GM19467 (cell line): ENCODE data around the gene ZNF511.
"Not testable (repeated sequence)": the region's sequence is repeated elsewhere in the genome, so short reads cannot be mapped to it uniquely, and the experiment has no call there.

ENCODE experiments used
- ATAC-seq: cut with Tn5 transposase; IDR thresholded peaks from one replicate; pipeline ENCODE4 v1.9.1; 2021; ENCODE audit warnings: mild to moderate bottlenecking, moderate library complexity; ENCODE audit not compliant: unreplicated experiment

Gene ZNF511

GRCh38 chr10:133308421-133309099 is at the start of gene ZNF511, which contains the start of gene TUBGCP2:
Gene ZNF511, plus strand, starts transcription at chr10:133308914. Its CDS starts 30 bp downstream, at chr10:133308944.
Gene TUBGCP2, minus strand, starts transcription at chr10:133308872. Its CDS starts 5,931 bp downstream, at chr10:133302941.
- ATAC-seq = peak; percentile 73

GRCh38 chr10:133259602-133259989 is 49.1 kb upstream of the ZNF511 start:
- ATAC-seq = no peak

DNA sequence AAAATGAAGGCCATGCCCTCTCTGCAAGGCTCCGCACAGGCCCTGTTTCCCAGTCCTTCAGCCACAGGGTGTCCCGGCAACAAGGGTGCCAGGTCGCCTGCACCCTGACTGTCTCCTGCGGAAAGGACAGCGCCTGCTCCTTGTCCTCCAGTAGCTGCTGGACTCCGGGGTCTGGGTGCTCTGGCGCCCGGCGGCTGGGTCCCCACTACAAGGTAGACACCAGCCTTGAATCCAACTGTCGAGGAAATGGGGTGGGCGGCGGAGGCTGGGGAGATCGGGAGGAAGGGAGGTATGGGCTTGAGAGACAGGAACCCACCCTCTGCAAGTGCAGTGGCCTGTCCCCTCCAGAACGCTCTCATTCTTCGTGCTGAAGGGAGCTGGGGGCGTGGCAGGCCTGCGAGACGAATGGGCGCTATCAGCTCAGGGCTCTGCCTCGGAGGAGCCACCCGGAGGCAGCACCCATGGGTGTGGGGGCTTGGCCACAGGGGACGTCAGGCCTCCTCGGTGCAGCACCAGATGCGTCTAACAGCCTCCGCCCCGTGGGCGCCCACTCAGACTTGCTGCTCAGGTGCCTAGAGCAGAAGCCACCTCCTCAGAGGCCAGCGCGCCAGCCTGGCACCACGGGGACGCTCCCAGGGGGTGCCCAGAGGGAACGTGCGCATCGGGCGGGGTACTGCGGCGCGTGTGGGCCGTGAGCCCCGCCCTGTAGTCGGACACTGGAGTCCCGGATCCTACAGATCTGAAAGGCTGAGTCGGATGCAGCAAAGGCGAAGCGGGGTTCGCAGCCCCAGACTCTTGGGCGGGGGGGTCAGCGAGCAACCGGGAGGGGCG is 47.6 kb upstream of the ZNF511 start:
- ATAC-seq = peak; percentile 32

DNA sequence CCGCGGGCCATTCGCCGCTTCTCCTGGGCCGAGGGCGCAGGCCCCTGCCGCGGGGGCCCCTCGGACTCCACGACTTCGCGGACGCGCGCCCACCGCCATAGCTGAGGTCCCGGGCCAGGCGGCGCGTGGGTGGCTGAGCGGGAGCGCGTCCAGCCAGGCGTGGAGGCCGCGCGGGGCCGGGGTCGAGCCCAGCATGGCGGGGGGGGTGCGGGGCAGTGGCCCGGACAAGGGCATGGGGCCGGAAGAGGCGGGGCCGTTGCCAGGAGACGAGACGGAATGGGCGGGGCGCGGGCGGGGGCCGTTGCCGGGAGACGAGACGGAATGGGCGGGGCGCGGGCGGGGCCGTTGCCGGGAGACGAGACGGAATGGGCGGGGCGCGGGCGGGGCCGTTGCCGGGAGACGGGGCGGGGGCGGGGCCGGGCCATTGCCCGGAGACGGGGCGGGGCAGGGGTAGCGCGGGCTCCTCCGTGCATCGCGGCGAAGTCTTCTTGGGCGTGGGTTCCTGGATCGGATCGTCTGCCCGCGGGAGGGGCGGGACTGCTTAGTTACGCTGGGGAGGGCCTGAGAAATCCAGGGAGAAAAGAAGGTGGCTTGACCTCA is 46.9 kb upstream of the ZNF511 start:
- ATAC-seq = peak; percentile 33

- no peak for ATAC-seq
Observed at GRCh38 chr10:133262696-133263095, 46.0 kb upstream of the ZNF511 start.

GRCh38 chr10:133263674-133264073 is 45.0 kb upstream of the ZNF511 start:
- ATAC-seq = no peak

DNA sequence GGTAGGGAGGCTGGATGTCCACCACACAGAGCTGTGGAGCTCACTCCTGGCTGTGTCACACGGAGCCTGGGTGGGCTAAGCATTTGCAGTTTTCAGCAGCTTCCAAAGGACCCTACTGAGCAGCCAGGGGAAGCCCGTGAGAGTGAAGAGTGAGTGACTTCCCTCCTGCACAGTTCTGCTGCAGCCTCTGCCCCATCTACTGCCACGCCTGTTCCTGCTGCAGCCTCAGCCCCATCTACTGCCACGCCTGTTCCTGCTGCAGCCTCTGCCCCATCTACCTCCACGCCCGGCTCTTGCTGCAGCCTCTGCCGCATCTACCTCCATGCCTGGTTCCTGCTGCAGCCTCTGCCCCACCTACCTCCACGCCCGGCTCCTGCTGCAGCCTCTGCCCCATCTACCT is 44.3 kb upstream of the ZNF511 start:
- ATAC-seq = no peak

GRCh38 chr10:133265052-133265451 is 43.7 kb upstream of the ZNF511 start:
- ATAC-seq = not testable (repeated sequence)

DNA sequence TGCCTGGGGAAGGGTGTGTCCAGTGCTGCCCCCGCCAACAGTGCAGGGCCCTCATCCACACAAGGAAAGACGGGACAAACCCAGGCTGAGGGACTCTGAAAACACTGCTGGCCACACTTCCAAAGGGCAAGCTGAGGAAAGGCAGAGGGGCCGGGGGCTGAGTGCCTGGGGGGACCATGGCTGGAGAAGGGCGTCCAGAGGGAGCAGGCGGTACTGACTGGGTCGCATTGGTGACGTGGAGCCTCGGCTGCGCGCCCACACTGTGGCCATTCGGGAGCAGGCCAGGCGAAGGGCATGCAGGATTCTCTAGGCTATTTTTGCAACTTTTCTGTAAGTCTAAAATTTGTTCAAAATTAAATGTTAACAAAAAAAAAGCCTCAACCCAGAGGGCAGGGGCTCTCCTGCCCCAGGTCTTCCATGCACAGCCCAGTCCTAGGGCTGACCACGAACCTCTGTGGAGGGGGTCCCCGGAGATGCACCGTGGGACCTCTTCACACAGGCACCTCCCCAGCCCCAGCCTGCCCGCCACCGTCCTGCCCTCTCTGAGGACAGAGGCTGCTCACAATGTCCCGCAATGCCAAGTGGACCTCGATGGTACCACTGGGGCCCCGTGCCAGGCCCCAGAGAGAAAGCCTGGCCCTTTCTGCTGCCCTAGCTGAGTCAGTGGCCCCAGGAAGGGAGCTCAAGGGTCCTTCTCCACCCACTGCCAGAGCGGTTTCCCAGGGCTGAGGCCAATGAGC is 42.5 kb upstream of the ZNF511 start:
- ATAC-seq = no peak

DNA sequence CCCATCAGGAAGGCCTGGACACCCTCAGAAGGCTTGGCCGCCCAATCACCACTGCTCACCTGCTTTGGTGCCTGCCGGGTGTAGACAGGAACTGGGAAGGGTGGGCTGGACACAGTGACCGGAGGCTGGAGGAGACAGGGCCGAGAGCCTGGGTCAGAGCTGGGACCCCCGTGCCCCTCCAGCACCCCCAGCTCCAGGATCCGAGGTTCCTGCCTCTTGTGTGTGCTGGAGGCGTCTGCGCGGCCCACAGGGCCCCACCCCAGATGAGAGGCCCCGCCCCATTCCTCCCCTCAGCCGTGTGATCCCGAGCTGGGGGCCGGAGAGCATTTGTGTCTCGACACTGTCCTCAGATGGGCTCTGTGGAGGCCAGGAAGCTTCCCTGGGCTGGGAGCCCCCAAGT is 41.4 kb upstream of the ZNF511 start:
- no peak for ATAC-seq

DNA sequence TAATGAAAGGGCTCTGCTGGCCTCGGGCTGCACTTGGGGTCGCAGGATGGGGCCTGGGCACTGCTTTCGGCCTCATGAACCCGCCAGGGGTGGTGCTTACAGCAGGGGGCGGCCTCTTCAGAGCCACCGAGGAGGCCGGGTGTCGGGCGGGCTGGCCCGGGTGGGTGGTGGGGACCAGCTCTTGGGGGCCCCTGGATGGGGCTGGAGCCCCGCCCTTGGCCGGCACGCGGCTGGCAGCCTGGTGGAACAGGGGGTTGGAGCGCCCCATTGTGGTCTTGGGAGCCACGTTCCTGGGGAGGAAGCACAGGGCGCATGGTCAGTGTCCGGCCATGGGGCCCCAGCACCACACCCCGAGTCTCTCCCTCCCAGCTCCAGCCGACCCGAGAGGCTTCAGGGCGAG is 40.9 kb upstream of the ZNF511 start:
- ATAC-seq = no peak

- no peak for ATAC-seq
Observed at GRCh38 chr10:133268532-133268931, 40.2 kb upstream of the ZNF511 start.

DNA sequence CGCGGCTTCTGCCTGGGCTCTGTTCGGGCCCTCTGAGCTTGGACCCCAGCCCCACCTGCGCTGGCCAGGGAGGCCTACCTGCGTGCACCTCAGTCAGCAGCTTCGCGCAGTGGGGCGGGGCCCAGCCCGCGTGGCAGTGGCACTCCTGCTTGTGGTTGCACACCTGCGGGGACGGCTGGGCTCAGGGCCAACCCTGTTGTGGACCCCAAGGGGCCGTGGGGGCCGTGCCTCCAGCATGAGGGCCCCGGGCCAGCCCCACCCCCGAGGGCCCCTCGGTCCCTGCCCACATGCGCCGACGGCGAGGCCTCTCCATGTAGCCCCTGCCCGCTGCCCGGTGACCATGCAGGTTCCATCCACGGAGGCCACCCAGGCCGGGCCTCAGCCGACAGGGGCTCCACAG is 39.3 kb upstream of the ZNF511 start:
- ATAC-seq = no peak

GRCh38 chr10:133270204-133270603 is 38.5 kb upstream of the ZNF511 start:
- no peak for ATAC-seq

- no peak for ATAC-seq
Observed at GRCh38 chr10:133270773-133271297, 37.9 kb upstream of the ZNF511 start.

- ATAC-seq = no peak
Observed at GRCh38 chr10:133271521-133272300, 37.0 kb upstream of the ZNF511 start.

DNA sequence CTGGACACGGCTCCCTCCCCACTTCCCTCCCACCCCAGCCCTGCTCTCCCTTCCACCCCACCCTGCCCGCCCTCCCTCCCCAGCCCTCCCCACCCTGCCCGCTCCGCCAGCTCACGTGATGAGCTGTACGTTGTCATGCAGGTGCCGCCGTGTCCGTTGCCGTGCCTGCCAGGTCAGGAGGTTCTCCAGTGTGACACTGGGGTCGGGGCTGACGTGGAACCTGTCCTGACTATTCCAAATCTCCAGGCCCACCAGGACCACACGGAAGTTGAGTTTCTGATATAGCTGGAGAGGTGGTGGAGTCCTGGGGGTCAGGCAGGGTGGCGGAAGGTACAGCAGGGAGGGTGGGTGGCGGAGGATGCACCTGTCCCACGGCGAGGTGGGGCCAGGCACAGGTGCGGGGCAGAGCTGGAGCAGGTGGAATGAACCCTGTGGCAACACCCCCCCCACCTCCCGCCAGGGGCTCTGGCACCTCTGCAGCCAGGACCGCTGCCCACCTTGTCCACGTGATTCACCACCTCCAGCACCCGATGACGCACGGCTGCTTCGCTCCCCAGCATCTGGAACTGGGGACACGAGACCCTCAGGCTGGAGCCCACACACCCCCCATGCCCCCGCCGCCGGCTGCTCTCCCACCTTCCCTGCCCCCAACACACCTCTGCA is 36.3 kb upstream of the ZNF511 start:
- ATAC-seq = no peak

GRCh38 chr10:133272964-133273420 is 35.7 kb upstream of the ZNF511 start:
- no peak for ATAC-seq

DNA sequence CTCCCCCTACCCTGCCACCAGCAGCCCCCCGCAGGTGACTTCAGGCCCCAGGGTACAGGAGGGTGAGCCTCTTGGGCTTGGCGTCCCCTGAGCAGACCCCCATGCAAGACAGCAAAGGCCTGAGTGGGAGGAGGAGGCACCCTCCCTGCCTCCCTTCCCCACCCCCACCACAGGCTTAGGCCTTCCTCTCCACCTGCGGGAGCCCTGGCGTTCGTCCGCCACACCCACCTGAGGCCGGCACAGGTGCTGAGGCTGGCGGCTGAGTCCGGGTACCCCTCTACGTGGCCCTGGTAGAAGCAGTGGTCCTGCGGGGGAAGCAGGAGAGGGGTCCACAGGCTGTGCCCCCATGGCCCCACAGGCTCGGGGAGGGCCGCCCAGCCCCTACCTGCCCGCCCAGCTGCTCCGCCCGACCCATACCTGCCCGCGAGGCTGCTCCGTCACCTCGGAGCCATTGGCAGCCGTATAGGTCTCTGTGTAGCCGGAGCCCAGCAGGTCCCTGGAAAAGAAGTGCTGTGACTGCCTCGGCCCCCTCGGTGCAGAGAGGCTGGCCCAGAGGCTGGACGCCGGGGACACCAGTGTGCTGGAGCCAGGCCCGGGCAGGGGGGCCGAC is 35.1 kb upstream of the ZNF511 start:
- ATAC-seq = no peak
